ENCODE results near the gene FOXJ3. TPM values are rescaled to one million over a fixed set of nuclear protein-coding genes. Genes with fewer than 3 reads are reported as not detected.

The FOXJ3 gene
- 15.4 and 16.6 TPM in 2 replicates for total RNA-seq (2016; rRNA removed; fragmentation: Illumina TruSeq; extraction: Trizol)
- total RNA-seq (2016; cell fraction: cytosol; rRNA removed; fragmentation: Illumina TruSeq; extraction: Trizol; ENCODE audit: low read depth), result 55.7 and 60.3 TPM in 2 replicates
- total RNA-seq (2016; cell fraction: insoluble cytoplasmic fraction; rRNA removed; fragmentation: Illumina TruSeq; extraction: Trizol), result 15.5 and 17.0 TPM in 2 replicates
- total RNA-seq (2016; cell fraction: membrane; rRNA removed; fragmentation: Illumina TruSeq; extraction: Trizol), result 13.6 and 15.8 TPM in 2 replicates
- 25.2 and 32.7 TPM in 2 replicates for total RNA-seq (2016; cell fraction: nucleus; rRNA removed; fragmentation: Illumina TruSeq; extraction: Trizol)
- polyA plus RNA-seq (2011; rRNA removed), result 33.3 and 48.5 TPM in 2 replicates
- 15.1 and 19.3 TPM in 2 replicates for polyA plus RNA-seq (2011; cell fraction: cytosol; rRNA removed)
- polyA plus RNA-seq (2011; cell fraction: nucleus; rRNA removed), result 30.9 and 34.9 TPM in 2 replicates
- polyA plus RNA-seq (2012), result 13.6 and 18.4 TPM in 2 replicates
- polyA plus RNA-seq (2016; cell fraction: cytosol; fragmentation: Illumina TruSeq; extraction: Trizol; ENCODE audit: low read depth), result 0.29 and 0.60 TPM in 2 replicates
- 16.6 and 18.3 TPM in 2 replicates for polyA plus RNA-seq (2016; cell fraction: insoluble cytoplasmic fraction; fragmentation: Illumina TruSeq; extraction: Trizol; ENCODE audit: low read depth)
- polyA plus RNA-seq (2016; cell fraction: membrane; fragmentation: Illumina TruSeq; extraction: Trizol; ENCODE audit: low read depth), result 2.1 and 2.3 TPM in 2 replicates
- polyA plus RNA-seq (2016; cell fraction: nucleus; fragmentation: Illumina TruSeq; extraction: Trizol; ENCODE audit: insufficient read depth, low read depth), result 26.8 and 30.6 TPM in 2 replicates
- polyA minus RNA-seq (2011; rRNA and poly(A)+ RNA removed; ENCODE audit: low replicate concordance), result 39.0 and 60.9 TPM in 2 replicates
- polyA minus RNA-seq (2011; cell fraction: cytosol; rRNA and poly(A)+ RNA removed), result 18.7 and 23.7 TPM in 2 replicates
- 84.3 and 91.0 TPM in 2 replicates for polyA minus RNA-seq (2011; cell fraction: nucleus; rRNA and poly(A)+ RNA removed)
- percentile 89 among the genes with signal in this experiment for Bru-seq, nascent RNA
- BruChase-seq, experiment 1, labeled RNA remaining after a 6-hour chase, result percentile 81 among the genes with signal in this experiment
- BruChase-seq, experiment 2, labeled RNA remaining after a 2-hour chase, result percentile 81 among the genes with signal in this experiment
- long read RNA-seq, experiment 1, full-length matches to known transcripts, result 1 of 7 reads
- long read RNA-seq, experiment 1, partial matches to known transcripts, result 6 of 7 reads
- long read RNA-seq, experiment 1, other reads (novel, unspliced or antisense), result 0 of 7 reads
- long read RNA-seq, experiment 2, full-length matches to known transcripts, result 2 of 29 reads
- long read RNA-seq, experiment 2, partial matches to known transcripts, result 1 of 29 reads
- long read RNA-seq, experiment 2, other reads (novel, unspliced or antisense), result 26 of 29 reads

DNA sequence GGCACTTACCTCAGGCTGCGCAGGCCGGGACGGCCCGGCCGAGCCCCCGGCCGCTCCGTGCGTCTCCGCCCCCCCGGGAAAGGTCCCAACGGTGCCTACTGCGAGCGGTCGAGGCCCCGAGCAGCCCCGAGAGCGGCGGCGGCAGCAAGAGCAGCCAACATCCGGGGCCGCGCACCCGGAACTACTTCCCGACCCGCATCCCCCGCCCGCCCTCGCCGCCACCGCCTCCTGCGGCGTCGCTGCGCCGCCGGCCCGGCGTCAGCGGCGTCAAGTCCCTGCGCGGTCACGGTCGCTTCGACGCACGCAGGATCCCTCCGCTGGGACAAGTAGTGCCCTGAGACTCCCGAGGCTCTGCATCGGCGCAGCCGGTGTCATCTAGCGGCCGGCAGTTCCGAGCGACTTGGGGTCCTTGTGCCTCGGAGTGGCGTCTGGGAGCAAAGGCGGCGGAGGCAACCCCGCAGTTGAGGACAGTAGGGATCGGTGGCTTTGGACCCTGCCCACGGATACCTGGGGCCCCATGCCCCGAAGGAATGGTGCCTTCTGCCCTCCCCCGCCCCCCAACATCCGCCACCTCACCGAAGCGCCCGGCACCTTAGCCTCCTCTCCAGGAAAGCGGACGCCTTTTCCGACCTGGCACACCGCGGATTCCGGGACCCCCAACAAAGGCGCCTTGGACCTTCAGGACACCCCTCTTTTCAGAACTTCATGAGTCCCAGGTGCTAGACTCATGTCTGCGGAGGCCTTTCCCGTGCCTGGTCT, at the start of gene FOXJ3:
TSS of gene FOXJ3 (minus strand) at position 186 of the 759 bp plus-strand sequence. CDS start 24,142 bp downstream, outside the sequence.
- in situ Hi-C loops (cut with HindIII; ENCODE audit: extremely low pct_ligation_motif_present, low pct_unique_long_range_greater_than_20kb), result loop anchor here (25.0 kb wide), 1 partner anchor 402 kb away; the partner anchor contains the start of gene CLDN19
- H3K36me3 ChIP-seq (replicated peaks in 1 of 2; ENCODE audit: control insufficient read depth in 1 of 2, insufficient read depth in 2 of 2, low read length in 2 of 2), result no peaks in the 10 kb centered on the region
- POLR2A ChIA-PET, result interaction anchor here (0.7 to 1.7 kb wide), 4 partner anchors 9 to 323 kb away, joined by 3 to 9 read pairs (median 4); partner anchors contain the start of gene PPIH
- peak within 1 kb of the TSS; percentile 75 for H3K4me2 ChIP-seq (ENCODE audit: low read depth, low read length)
- peak within 1 kb of the TSS; percentile 48 for H2AFZ ChIP-seq (ENCODE audit: low read length)
- peak within 1 kb of the TSS; percentile 93 for H3K27ac ChIP-seq (ENCODE audit: extremely low read length, insufficient read depth, low read length)
- H3K9ac ChIP-seq (ENCODE audit: insufficient read depth, low read depth, low read length), result peak within 1 kb of the TSS; percentile 92
- CTCF ChIA-PET (ENCODE audit: low intra/inter-chr PET ratio, low total read pairs), result no interaction called here
- no peaks in the 10 kb centered on the region; a peak in 1 of 5 replicates for H3K27me3 ChIP-seq (ENCODE audit: control insufficient read depth in 1 of 2, insufficient read depth in 2 of 2, low read length in 2 of 2)
- H3K9me3 ChIP-seq (ENCODE audit: low read length), result no peaks in the 10 kb centered on the region
- FAIRE-seq, result no peak
- ATAC-seq, result peak; percentile 88
- intact Hi-C loops (cut with micrococcal nuclease; ENCODE audit: unreplicated experiment), result loop anchor here (5.0 to 10.0 kb wide), 2 partner anchors 127 to 410 kb away; partner anchors contain the start of genes CCDC30 and CLDN19
- 1% methylated on average over 14 of the region's 79 CpGs for WGBS (ENCODE audit: low lambda C conversion rate)
- H4K20me1 ChIP-seq (ENCODE audit: insufficient read depth, low read length), result peaks cover 28% of the 10 kb centered on the region
- peaks cover 50% of the 10 kb centered on the region for H3K4me1 ChIP-seq (ENCODE audit: insufficient read depth, low read length)
- peak; percentile 84 for DNase-seq (ENCODE audit: low spot score)
- peaks cover 45% of the 10 kb centered on the region for H3K79me2 ChIP-seq (ENCODE audit: insufficient read depth, low read length)
- H3K4me3 ChIP-seq (replicated peaks in 1 of 3; ENCODE audit: insufficient read depth in 1 of 3, low read depth in 2 of 3, low read length in 3 of 3), result peak within 1 kb of the TSS; percentile 86 to 97 (median 95)
- BruUV-seq (replicated peaks), result no TSS peak
- TF ChIP-seq YEATS4 (CRISPR knock-in tag; IDR thresholded peaks at IDR 0.05; ENCODE audit: borderline replicate concordance) (peak; percentile 97), TP53 (CRISPR knock-in tag; conservative IDR thresholded peaks at IDR 0.05) (0 out of 2 replicates have a peak, but pooled peaks have one; percentile 47), PCBP2 (optimal IDR thresholded peaks at IDR 0.05; ENCODE audit: low read depth, low read length, poor library complexity, severe bottlenecking) (no peak), ZNF451 (CRISPR knock-in tag; IDR thresholded peaks at IDR 0.05) (peak; percentile 95)
- TF ChIP-seq, protein P1, sequence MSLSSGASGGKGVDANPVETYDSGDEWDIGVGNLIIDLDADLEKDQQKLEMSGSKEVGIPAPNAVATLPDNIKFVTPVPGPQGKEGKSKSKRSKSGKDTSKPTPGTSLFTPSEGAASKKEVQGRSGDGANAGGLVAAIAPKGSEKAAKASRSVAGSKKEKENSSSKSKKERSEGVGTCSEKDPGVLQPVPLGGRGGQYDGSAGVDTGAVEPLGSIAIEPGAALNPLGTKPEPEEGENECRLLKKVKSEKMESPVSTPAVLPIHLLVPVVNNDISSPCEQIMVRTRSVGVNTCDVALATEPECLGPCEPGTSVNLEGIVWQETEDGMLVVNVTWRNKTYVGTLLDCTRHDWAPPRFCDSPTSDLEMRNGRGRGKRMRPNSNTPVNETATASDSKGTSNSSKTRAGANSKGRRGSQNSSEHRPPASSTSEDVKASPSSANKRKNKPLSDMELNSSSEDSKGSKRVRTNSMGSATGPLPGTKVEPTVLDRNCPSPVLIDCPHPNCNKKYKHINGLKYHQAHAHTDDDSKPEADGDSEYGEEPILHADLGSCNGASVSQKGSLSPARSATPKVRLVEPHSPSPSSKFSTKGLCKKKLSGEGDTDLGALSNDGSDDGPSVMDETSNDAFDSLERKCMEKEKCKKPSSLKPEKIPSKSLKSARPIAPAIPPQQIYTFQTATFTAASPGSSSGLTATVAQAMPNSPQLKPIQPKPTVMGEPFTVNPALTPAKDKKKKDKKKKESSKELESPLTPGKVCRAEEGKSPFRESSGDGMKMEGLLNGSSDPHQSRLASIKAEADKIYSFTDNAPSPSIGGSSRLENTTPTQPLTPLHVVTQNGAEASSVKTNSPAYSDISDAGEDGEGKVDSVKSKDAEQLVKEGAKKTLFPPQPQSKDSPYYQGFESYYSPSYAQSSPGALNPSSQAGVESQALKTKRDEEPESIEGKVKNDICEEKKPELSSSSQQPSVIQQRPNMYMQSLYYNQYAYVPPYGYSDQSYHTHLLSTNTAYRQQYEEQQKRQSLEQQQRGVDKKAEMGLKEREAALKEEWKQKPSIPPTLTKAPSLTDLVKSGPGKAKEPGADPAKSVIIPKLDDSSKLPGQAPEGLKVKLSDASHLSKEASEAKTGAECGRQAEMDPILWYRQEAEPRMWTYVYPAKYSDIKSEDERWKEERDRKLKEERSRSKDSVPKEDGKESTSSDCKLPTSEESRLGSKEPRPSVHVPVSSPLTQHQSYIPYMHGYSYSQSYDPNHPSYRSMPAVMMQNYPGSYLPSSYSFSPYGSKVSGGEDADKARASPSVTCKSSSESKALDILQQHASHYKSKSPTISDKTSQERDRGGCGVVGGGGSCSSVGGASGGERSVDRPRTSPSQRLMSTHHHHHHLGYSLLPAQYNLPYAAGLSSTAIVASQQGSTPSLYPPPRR (CRISPR knock-in tag; IDR thresholded peaks at IDR 0.05; ENCODE audit: borderline replicate concordance), result peak; percentile 79
- TF ChIP-seq, protein P2, sequence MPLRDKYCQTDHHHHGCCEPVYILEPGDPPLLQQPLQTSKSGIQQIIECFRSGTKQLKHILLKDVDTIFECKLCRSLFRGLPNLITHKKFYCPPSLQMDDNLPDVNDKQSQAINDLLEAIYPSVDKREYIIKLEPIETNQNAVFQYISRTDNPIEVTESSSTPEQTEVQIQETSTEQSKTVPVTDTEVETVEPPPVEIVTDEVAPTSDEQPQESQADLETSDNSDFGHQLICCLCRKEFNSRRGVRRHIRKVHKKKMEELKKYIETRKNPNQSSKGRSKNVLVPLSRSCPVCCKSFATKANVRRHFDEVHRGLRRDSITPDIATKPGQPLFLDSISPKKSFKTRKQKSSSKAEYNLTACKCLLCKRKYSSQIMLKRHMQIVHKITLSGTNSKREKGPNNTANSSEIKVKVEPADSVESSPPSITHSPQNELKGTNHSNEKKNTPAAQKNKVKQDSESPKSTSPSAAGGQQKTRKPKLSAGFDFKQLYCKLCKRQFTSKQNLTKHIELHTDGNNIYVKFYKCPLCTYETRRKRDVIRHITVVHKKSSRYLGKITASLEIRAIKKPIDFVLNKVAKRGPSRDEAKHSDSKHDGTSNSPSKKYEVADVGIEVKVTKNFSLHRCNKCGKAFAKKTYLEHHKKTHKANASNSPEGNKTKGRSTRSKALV (CRISPR knock-in tag; IDR thresholded peaks at IDR 0.05), result peak; percentile 61; the same call in 1 of the 2 replicates
- TF ChIP-seq, protein P3, sequence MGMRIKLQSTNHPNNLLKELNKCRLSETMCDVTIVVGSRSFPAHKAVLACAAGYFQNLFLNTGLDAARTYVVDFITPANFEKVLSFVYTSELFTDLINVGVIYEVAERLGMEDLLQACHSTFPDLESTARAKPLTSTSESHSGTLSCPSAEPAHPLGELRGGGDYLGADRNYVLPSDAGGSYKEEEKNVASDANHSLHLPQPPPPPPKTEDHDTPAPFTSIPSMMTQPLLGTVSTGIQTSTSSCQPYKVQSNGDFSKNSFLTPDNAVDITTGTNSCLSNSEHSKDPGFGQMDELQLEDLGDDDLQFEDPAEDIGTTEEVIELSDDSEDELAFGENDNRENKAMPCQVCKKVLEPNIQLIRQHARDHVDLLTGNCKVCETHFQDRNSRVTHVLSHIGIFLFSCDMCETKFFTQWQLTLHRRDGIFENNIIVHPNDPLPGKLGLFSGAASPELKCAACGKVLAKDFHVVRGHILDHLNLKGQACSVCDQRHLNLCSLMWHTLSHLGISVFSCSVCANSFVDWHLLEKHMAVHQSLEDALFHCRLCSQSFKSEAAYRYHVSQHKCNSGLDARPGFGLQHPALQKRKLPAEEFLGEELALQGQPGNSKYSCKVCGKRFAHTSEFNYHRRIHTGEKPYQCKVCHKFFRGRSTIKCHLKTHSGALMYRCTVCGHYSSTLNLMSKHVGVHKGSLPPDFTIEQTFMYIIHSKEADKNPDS (CRISPR knock-in tag; IDR thresholded peaks at IDR 0.05), result no peak
